HG02970 (cell line): ENCODE results near the gene STXBP3.
"Not testable (repeated sequence)": the region's sequence is repeated elsewhere in the genome, so short reads cannot be mapped to it uniquely, and the experiment has no call there.

Experiments used
- ATAC-seq: cut with Tn5 transposase; IDR thresholded peaks from one replicate; pipeline ENCODE4 v1.9.1; 2021; ENCODE audit warnings: mild to moderate bottlenecking, moderate library complexity, moderate number of reproducible peaks; ENCODE audit not compliant: unreplicated experiment, low FRiP score

The STXBP3 gene

DNA sequence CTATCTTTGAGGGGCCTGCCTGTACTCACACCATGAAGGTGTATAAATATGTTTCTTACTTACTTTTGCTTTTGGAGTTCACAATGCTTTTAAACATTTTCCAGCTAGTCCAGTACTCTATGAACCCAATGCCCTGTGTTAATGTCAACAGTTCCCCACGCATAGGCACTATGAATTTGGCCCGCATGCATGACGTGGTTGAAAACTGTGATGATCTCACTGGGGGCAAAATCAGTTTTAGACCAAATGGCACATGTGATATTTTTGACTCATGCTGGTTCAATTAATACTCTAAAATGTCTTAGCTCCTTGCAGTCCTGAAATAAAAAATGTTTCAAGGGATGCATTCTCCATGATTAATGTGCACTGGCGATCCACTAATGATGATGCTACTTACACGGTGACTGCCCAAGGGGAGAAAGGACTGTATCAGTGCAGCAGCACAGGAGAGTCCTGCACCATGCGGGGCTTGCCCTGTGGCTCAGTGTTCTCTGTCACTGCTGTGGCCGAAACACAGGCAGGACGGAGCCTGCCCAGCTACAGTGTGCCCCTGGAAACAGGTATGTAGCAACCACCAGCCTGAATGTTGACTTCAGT lies 18.0 kb upstream of the STXBP3 start:
- no peak for ATAC-seq

DNA sequence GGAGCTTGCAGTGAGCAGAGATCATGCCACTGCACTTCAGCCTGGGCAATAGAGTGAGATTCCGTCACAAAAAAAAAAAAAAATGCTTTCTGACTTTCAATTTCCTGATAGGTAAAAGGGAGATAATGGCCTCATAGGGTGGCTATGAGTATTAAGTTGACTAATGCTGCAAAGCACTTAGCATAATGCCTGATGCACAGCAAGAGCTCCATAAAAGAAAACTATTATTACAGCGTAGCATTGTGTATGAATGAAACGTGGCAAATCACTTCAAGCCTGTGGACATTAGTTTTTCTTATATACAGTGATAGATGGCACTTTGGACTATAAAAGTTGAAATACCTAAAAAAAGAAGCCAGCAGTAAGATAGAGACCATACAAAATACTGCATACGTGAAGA lies 17.0 kb upstream of the STXBP3 start:
- ATAC-seq, result no peak

DNA sequence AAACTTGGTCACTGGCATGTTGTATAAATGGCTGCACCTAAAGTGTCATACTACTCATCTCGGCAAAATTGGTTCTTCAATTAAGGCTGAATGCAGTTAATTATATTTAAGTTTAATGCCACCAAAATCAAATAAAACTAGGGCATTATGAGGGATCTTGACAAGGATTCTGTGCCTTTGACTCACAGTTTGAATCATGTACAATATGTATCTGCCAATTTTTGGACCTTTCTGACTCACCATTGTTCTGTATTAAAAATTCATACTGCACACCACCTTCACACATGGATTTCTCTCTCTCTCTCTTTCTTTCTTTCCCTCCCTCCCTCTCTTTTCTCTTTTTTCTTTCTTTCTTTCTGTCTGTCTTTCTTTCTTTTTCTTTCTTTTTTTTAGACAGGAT lies 14.1 kb upstream of the STXBP3 start:
- ATAC-seq, result no peak

DNA sequence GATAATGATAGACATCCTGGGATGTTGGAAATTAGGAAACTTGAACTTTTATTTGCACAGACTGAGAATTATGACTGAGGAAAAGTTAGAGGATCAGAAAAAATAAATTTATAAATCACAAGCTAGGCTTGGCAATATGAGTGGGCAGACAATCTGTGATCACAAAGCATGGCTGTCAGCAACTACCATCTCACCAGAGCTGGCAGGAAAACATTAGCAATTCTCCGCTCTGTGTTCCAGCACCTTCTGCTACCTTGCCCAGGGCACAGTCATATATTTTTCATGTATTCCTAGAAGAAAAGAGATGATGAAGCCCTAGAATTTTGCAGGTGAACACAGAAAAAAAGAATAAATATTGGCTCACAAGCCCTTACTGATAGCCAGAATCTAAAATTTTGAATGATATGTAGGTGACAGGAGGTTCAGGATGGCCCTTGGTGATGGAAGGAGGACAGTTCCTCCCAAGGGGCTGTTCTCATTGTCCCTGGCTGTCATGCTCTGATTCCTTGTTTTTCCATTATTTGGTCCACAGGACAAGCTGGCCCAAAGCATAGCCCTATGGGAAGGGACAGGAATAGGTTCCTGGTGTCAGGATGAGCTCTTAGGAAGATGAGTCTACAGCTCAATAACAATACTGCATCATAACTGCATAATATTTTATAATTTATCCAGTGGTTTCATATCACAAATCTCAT lies 12.2 kb upstream of the STXBP3 start:
- no peak for ATAC-seq

DNA sequence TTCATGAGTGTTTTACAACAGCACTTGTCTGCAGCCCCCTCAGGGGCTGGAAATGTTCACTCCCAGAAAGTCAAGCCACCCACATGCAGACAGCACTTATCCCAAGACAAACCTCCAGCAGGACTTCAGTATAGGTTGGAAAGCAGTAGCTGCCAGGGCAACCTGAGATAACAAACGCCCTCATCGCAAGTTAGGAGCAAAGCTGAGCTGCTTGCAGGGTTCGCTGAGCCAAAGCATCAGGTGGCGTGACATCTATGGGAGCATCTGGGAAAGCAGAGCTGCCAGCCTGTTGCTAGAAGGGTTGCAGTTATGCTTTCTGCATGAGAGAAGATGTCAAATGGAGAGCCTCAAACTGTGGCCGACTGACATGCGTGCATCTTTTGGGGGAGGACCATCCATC lies 4.2 kb upstream of the STXBP3 start:
- ATAC-seq, result no peak

DNA sequence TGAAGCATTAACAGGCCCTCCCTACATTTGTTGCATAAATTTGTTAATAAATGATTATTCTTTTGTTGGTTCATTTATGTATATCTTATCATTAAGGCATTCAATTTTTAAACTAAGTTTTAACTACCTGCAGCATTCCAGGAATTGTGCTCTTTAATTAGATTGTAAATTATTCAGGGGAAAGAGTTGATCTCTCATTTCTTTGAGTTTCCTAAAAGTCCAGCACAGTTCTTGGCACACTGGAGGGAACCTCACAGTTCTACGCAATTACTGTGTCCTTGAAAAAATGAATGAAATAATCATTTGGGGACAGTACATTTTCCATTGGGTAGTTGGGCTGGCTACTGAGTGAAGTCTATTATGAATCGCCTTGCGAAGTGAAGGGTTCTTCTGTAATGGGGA lies 493 bp upstream of the STXBP3 start:
- no peak for ATAC-seq

DNA sequence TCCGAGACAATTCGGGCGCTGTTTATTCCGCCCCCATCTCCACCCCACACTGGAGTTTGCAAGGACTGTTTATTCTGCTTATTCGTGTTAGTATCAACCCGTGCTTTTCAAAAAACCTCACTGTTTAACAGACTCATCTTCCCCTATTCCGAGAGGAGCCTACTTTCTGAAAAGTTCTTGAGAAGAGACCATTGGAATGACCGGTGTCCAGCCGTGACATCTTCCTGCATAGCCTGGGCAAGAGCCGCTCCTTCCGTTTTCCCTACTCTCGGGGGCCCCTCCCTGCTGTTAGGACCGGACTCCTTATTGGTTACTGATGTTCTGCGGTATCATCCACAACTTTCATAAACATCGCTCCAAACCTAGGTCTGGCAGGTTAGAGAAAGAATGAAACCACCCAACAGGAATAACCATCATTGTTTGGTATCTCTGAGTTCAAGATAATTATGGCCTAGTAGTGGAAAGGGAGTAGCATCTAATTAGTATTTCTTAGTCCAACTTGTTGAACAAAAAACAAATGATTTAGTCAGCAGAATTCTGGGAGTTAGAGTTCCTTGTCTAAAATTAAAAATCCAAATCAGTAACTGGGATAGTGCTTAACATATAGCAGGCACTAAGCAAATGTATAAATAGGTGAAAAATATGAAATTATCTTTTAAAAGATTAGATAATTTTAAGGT lies 837 bp downstream of the STXBP3 start:
- ATAC-seq, result peak; percentile 28

DNA sequence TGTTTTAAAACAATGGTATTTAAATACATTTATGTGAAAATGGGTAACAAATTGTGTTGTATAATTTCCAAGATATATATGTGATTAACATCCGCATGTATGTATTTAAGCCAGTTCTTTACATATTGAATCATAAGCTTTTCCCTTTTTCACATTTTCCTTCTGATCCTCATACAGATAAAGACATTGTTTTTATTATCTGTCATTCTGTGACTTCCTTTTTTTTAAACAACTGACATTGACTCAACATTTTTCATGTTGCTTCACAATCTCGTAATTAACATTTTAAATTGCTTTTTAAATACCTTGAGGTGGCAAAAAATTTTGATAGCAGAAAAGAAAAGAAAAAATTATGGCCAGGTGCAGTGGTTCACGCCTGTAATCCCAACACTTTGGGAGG lies 1.4 kb downstream of the STXBP3 start:
- no peak for ATAC-seq

DNA sequence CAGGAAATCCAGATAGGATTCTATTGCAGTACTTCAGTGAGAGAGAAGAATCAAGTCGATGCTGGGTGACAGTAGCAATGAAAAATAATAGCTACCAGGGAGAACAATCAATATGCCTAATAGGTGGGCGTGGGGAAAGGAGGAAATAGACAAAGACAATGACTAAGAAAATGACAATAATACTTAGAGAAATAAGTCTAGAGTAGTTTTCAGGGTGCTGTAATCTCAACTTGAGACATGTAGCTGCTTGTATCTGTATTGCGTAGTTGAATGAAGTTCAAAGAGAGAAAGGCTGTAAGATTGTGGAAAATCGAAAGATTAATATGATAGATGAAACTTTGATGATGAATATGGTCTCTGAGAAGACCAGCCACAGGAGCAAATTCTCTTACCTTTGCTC lies 2.6 kb downstream of the STXBP3 start:
- no peak for ATAC-seq

DNA sequence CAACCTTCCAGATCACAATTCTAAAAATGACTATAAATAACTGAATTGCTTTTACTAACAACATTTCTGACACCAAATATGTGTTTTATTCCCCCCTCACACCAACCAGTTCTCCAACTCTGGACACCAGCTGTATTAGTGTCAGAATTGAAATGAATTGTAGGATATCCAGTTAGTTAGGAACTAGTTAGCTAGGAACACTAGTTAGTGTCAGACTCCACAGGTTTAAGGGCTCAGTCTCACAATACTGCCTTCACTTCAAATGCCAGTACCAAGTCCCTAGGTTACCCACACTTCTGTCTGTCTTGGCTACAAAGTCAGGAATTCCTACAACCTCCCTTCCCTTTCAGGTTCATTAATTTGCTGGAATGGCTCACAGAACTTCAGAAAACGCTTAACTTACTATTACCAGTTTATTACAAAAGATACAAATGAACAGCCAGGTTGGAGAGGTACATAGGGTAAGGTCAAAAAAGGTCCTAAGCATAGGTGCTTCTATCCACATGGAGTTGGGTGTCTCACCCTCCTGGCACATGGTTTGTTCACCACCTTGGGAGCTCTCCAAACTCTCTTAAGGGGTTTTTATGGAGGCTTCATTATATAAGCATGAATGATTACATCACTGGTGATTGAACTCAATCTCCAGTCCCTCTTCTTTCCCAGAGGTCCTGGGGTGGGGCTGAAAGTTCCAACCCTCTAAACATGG lies 4.2 kb downstream of the STXBP3 start:
- ATAC-seq, result no peak

DNA sequence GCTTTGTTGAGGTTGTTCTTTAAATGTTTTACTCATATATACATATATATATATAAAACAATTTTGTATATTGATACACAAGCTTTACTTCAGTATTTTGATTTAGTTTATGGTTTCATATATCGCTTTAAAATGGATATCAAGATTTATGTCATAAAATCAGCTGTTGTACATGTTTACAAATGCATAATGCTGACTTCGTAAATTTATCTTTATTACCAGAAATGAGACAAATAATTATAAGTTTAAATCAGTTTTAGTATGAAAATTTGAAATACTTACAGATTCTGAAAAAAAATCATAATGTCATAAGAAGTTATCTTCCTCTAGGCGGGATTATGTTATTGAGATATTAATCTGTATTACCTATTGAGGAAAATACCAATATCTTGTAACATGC lies 6.9 kb downstream of the STXBP3 start:
- no peak for ATAC-seq

DNA sequence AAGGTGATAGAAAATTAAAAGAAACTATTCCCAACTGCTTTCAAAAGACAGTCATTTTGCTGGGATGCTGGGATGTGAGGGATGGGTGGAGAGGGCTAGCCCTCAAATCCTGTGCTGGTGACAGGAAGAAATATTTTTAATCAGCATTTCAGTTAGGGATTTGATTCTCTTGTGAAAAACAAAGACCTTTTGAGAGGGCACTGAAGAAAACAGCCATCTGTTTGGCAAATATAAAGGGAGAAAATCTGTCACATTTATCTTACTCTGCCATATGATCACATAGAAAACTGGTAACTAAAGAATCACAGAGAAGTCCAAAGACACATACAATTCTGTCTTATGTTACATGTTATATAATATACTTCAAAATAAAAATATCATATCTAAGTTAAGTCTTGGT lies 12.3 kb downstream of the STXBP3 start:
- no peak for ATAC-seq

DNA sequence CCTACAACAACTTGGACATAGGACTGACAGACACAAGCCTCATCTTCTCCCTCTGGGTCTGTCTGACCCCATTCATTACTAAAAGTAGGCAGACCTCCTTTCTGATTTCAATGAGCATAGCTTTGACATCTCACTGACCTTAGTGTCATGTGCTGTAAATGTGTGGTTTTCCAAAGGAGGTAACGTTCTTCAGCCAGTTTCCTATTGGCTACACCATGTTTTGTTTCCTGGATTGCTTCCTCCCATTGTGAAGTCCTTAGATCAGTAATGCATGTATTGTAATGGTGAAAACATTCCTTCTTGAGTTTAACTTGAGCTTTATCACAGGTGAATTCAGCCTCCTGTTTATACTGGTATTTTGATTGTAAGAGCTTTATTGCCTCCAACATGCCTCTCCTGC lies 20.6 kb downstream of the STXBP3 start:
- ATAC-seq, result no peak

DNA sequence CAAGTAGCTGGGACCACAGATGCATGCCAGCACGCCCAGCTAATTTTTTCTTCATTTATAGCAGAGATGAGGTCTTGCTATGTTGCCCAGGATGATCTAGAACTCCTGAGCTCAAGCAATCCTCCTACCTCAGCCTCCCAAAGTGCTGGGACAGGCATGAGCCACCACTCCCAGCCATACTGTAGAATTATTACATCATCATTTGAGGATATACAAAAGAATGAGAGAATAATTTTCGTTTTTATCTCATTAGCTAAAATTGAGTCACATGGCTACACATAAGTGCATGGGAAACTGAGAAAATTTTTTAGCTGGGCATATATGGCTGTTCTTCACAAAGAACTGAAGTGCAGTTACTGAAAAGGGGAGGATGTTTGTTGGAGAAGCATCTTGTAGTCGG lies 21.2 kb downstream of the STXBP3 start:
- no peak for ATAC-seq

DNA sequence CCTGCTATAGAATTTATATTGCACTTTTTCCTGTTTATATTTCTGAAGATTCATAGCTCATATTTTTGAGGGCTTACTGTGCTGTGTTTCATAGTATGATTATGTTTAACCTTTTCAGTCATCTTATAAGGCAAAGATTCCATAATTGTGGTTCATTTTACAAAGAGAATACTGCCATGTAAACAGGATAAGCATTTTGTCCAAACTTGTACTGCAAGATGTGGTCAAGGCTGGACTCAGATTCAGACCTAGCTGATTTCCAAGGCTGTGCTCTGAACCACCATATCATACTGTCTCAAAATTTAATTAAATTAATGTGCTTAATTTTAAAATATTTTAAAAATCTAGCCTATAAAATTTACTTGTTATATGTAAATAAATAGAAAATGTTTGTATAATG lies 31.4 kb downstream of the STXBP3 start:
- ATAC-seq, result no peak

DNA sequence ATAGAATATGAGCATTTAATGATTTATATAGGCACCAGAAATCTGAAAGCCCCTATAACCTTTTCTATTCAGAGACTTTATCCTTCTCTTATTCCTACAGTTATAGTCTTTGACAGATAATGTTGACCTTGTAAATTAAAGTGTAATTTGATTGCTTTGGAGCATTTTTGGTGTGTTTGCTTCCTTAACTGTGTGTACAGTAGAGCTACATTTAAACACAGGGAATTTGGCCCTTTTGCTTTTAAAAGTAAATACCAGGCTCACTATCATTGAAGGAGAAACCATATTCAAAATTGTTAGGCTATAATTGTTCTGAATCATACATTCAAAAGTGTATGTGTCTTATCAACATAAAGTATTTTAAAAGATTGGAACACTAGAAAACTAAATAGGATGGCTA lies 33.0 kb downstream of the STXBP3 start:
- ATAC-seq, result no peak

DNA sequence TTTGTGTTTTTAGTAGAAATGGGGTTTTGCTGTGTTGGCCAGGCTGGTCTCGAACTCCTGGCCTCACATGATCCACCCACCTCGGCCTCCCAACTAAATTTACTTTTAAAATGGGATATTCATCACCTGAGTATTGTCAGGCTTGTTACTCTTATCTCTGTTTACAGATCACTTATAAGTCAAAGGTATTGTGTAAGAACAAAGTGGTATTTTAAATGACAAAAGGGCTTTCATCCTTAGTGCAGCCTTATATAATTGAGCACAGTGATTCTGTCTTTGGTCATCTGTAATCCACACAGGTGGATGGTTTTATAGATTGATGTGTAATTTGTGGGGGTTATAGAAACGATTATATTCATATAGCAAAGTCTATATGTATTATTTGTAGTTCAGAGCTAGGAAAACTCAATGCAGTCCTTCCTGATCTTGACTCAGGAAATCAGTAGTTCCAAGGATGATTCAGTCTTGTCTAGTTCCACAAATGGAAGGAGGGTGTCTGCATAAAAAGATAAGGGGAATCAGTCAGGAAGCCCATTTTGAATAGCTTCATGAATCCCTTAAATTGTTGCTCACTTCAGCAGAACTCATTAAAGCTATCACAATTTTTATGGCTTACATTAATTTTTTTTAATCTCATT lies 34.6 kb downstream of the STXBP3 start:
- no peak for ATAC-seq

DNA sequence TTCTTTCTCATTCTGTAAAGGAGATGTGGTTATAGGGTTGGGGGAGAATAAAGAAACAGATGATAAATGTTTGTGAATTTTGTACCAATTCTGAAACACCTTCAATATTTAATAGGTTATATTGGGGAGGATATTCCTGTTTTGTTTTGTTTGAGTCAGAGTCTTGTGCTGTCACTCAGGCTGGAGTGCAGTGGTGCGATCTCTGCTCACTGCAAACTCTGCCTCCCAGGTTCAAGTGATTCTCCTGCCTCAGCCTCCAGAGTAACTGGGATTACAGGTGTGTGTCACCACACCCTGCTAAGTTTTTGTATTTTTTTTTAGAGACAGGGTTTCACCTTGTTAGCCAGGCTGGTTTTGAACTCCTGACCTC lies 35.1 kb downstream of the STXBP3 start:
- ATAC-seq, result not testable (repeated sequence)

DNA sequence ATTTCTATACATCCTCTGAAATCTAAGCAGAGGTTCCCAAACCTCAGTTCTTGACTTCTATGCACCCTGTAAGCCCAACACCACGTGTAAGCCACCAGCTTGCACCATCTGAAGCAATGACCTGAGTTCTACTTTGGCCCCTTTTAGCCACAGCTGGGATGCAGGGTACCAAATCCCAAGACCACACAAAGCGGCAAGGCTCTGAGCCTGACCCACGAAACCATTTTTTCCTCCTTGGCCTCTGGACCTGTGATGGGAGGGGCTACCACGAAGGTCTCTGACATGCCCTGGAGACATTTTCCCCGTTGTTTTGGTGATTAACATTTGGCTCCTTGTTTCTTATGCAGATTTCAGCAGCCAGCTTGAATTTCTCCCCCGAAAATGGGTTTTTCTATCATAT lies 38.8 kb downstream of the STXBP3 start:
- ATAC-seq, result no peak

DNA sequence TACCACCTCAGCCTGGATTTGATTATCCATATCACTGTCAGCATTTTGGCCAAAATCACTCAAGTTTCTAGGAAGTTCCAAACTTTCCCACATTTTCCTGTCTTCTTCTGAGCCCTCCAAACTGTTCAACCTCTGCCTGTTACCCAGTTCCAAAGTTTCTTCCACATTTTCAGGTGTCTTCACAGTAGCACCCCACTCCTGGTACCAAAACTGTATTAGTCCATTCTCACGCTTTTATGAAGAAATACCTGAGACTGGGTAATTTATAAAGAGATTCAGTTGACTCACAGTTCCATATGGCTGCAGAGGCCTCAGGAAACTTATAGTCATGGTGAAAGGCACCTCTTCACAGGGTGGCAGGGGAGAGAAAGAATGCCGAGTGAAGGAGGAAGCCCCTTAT lies 39.4 kb downstream of the STXBP3 start:
- ATAC-seq, result no peak

DNA sequence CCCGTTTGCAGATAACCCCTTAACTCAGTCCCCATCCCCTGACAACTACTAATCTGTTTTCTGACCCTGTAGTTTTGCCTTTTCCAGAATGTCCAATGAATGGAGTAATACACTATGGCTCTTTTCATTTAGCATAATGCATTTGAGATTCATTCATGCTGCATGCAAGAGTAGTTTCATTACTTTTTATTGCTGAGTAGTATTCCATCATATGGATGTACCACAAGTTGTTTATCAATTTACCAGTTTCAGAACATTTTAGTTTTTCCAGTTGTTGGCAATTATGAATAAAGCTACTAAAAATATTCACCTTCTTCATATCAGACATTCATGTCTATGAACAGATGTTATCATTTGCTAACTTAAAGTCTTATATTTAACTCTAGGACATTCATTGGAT lies 45.3 kb downstream of the STXBP3 start:
- no peak for ATAC-seq
